VCaP (cell line): Measurements from ENCODE around the gene PTPRA.
A peak's percentile ranks its signal among the peaks of the same experiment; 100 is the strongest.
"Not testable (repeated sequence)": the region's sequence is repeated elsewhere in the genome, so short reads cannot be mapped to it uniquely, and the experiment has no call there.

Experiments
- H3K27ac ChIP-seq: fragments of 450-650 bp; 2 replicates; pipeline ENCODE4 v1.5.1; 2017
- CTCF ChIP-seq: fragments of 450-650 bp; conservative IDR thresholded peaks from 2 replicates; pipeline ENCODE4 v1.5.1; 2017; ENCODE audit warnings: mild to moderate bottlenecking, moderate library complexity

The PTPRA gene

GRCh38 chr20:3045816-3046676, 172.8 kb downstream of the PTPRA start, which contains the start of gene MRPS26:
Gene MRPS26, plus strand, starts transcription at chr20:3046052. Its CDS starts 17 bp downstream, at chr20:3046069.
- H3K27ac ChIP-seq: peak within 1 kb of the TSS; percentile 96

DNA sequence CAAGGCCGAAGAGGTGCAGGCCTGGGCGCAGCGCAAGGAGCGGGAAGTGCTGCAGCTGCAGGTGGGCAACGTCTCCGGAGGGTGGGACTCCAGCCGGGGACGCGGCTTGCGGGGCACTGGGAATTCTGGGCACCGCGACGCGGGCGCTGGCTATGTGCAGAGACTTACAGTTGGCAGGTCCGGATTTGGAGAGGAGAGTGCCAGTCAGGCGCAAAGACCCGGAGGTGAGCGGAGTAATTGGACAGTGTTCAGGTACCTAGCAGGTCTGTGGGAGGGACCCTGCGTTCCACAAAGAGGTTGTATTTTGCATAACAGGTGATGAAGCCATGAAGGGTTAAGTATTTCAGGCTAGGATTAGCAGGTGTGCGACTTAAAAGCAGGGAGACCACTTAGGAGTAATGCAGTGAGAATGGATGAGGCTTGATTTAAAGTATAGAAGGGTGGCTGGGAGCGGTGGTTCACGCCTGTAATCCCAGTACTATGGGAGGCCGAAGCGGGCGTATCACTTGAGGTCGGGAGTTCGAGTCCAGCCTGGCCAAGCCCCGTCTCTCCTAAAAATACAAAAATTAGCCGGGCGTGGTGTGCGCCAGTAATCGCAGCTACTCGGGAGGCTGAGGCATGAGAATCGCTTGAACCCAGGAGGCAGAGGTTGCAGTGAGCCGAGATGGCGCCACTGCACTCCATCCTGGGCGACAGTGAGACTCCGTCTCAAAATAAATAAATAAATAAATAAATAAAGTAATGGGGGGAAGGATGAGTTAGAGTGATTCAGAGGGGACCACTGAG, 173.6 kb downstream of the PTPRA start:
- H3K27ac ChIP-seq: peak overlapping the region; percentile 96
- no peak for TF ChIP-seq CTCF

More at GRCh38 chr20:3045816-3046676, 172.8 kb downstream of the PTPRA start, which contains the start of gene MRPS26:
- no peak for TF ChIP-seq CTCF

DNA sequence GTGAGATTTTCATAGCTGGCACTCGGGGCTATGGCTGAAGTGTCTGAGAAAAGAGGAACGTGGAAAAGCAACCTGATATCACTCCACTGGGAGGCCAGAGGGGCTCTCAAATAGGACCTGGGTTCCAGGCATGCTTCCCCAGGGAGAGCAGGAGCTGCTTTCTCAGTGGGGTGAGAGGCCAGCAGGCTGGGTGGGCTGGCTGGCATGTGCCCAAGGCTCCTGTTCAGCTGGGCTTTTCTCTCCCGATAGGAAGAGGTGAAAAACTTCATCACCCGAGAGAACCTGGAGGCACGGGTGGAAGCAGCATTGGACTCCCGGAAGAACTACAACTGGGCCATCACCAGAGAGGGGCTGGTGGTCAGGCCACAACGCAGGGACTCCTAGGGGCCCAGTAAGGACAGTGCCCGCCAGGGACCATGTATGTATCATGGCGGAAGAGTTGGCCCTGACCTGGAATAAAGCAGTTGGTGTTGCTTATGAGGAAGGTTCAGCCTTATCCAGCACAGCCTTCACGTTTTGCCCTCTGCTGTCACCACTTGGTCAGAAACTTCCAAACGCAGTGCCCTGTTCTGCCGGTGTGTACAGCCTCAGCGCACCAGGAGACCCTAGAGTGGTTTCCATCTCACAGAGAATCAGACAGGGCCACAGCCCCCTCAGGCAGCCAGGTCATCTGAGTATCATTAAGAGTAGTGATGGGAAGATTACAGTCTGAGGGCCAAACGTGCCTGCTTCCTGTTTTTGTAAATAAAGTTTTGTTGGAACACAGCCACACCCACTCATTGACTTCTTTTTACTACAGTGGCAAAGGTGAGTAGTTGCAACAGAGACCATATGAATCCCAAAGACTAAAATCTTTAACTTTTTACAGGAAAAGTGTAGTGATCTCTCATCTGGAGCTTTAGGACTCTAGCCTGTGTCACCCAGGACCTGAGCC, 174.5 kb downstream of the PTPRA start:
- no peak for TF ChIP-seq CTCF
- H3K27ac ChIP-seq: peak overlapping the region; percentile 96

DNA sequence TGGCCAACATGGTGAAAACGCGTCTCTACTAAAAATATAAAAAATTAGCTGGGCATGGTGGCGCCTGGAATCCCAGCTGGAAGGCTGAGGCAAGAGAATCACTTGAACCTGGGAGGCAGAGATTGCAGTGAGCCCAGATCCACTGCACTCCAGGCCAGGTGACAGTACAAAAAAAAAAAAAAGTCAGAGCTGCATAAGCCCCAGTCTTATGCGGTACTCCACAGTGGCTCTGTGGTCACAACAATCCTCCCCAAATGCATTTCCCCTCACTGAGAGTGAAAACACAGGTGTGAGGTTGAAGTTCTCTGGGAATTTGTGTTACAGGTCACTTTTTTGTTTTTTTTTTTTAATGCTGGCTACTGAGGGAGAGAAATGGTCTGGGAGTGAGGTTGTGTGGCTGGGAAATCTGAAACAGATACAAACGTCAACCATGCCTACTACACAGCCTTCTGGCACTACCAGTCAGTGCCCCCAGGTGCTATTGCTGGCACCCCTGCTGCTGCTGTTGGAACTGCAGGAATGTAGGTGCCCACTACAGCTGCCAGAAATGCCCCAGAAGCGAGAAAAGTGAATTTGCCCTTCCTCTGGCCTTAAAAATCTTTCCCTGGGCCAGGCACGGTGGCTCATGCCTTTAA, 178.2 kb downstream of the PTPRA start:
- no peak for TF ChIP-seq CTCF
- no peak overlapping the region for H3K27ac ChIP-seq

GRCh38 chr20:3059489-3059888, 186.2 kb downstream of the PTPRA start:
- H3K27ac ChIP-seq: no peak overlapping the region
- TF ChIP-seq CTCF: no peak

- H3K27ac ChIP-seq: not testable (repeated sequence)
Measured at GRCh38 chr20:3064119-3064518, 190.8 kb downstream of the PTPRA start.
